Kidney (tissue), 14 donors: ENCODE results near the gene ZFPM1. TPM values are rescaled to one million over a fixed set of nuclear protein-coding genes. Genes with fewer than 3 reads are reported as not detected.
A peak's percentile ranks its signal among the peaks of the same experiment; 100 is the strongest.

Source experiments
- DNase-seq, 5 donors: peaks; one replicate each; pipeline ENCODE4 v3.0.0-alpha.2; 2013 to 2020
- FAIRE-seq: peaks from 2 replicates; lab custom pipeline; 2012; peaks lifted over from hg19 to GRCh38; lab: Jason Lieb, UNC
- H3K27ac ChIP-seq, 2 donors: one replicate each; pipeline ENCODE4 v1.7.0; 2013; ENCODE audit warnings: low read depth in 2 of 2, low read length in 2 of 2, inconsistent platforms in 1 of 2
- H3K27me3 ChIP-seq: one replicate; pipeline ENCODE4 v1.7.1; 2013; ENCODE audit warnings: low read length, inconsistent platforms; ENCODE audit not compliant: control insufficient read depth, insufficient read depth
- H3K36me3 ChIP-seq, 3 donors: one replicate each; pipeline versions ENCODE4 v1.7.0 to v1.7.1; 2013; ENCODE audit warnings: low read length in 3 of 3, control low read depth in 1 of 3, inconsistent platforms in 1 of 3; ENCODE audit not compliant: insufficient read depth in 3 of 3, control insufficient read depth in 2 of 3
- H3K4me1 ChIP-seq, 3 donors: one replicate each; pipeline versions ENCODE4 v1.7.0 to v1.7.1; 2013; ENCODE audit warnings: low read length in 3 of 3, inconsistent platforms in 1 of 3, low read depth in 1 of 3; ENCODE audit not compliant: control insufficient read depth in 2 of 3, insufficient read depth in 2 of 3
- H3K4me3 ChIP-seq, 3 donors: one replicate each; pipeline versions ENCODE4 v1.7.0 to v1.8.1; 2013; ENCODE audit warnings: low read length in 3 of 3, control low read depth in 1 of 3, inconsistent platforms in 1 of 3
- H3K9ac ChIP-seq, 3 donors: one replicate each; pipeline versions ENCODE4 v1.7.0 to v1.7.1; 2013; ENCODE audit warnings: low read length in 3 of 3, control low read depth in 1 of 3, inconsistent platforms in 1 of 3
- H3K9me3 ChIP-seq, 3 donors: one replicate each; pipeline versions ENCODE4 v1.7.0 to v1.7.1; 2013; ENCODE audit warnings: low read length in 3 of 3, control low read depth in 1 of 3, inconsistent platforms in 1 of 3; ENCODE audit not compliant: control insufficient read depth in 2 of 3, insufficient read depth in 1 of 3
- intact Hi-C: fragments of 100-400 bp; cut with DNase I; formaldehyde crosslinking; loops from one replicate; pipeline ENCODE4 v1.11.1; 2022
- polyA plus RNA-seq: library from polyadenylated mRNA; stranded (reverse); fragments of 350-450 nt; fragmentation: Illumina TruSeq; extraction: RNeasy Lipid Tissue Mini Kit (QIAGEN cat#74804); gene quantifications from one replicate; pipeline ENCODE4 v1.2.3, GENCODE V29; 2014; ENCODE audit warnings: low read depth, low replicate concordance; ENCODE audit not compliant: insufficient read depth
- total RNA-seq: library from RNA; stranded (reverse); fragmentation: NEBNext Ultra II Directional; extraction: Animal tissue kit (Norgen Biotek cat#: 25700); gene quantifications from one replicate; pipeline ENCODE4 v1.2.1, GENCODE V29; 2021
- TF ChIP-seq, protein P1 (sequence below): IDR thresholded peaks from 3 replicates; pipeline ENCODE4 v1.5.1; 2012; ENCODE audit warnings: mild to moderate bottlenecking, moderate library complexity, borderline replicate concordance; ENCODE audit not compliant: insufficient read depth; ENCODE audit errors: extremely low read depth
- donor health status: control.
- donor health status: control.
- donor health status: control.
- donor health status: control.
- donor health status: control.
- donor health status: DM: yes; HTN: yes; CAD: no.
- donor health status: Normal renal cell carcinoma (clear cell type).

Gene ZFPM1
- total and polyA plus RNA-seq, 2 donors from 2014 or later = 1.9 to 9.2 TPM

DNA sequence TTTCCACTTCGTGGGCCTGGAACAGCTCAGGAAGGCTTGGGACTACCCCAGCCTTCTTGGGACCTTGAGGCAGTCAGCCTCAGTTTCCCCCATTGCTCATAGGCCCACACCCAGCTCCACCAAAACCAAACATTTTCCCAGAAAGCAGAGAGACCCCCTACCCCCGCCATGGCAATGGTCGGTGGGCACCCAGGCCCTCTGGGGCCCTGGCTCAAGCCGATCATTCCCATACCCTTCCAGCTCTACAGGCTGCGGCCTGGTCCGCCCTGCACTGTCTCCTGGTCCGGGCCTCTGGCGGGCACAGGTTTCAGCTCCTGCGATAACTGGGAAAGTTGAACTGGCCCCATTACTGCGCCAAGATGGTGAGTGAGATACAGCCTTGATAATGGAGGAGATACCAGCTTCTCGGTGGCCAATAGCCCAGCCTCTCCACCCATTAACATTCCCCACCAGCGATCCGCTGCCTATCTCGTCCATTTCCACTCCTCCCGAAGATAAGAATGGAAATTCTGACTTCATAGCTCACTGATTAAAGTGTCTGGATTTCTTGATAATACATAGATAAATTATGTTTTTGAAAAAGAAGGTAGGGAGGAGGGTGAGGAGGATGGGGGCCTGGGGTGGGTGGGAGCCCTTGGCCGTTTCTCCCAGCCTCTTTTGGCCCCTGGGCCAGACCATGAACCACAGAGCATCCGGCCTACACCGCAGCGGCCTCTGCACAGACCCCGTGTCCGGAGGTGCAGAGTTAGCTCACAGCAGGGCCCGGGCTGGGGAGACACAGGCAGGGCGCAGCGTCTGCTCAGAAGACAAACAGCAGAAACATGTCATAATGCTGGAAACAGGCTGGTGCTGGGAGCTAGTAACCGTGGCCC is 11.6 kb downstream of the ZFPM1 start:
- Histone ChIP-seq H3K4me1 (peaks cover 0 to 3% (median 0%) of the 10 kb centered on the region in 3 donors), H3K27ac (no peak overlapping the region), H3K9me3 (no peaks in the 10 kb centered on the region), H3K4me3 (no peak overlapping the region), H3K36me3 (no peaks in the 10 kb centered on the region), H3K27me3 (no peaks in the 10 kb centered on the region), H3K9ac (no peak overlapping the region)
- TF ChIP-seq, protein P1, sequence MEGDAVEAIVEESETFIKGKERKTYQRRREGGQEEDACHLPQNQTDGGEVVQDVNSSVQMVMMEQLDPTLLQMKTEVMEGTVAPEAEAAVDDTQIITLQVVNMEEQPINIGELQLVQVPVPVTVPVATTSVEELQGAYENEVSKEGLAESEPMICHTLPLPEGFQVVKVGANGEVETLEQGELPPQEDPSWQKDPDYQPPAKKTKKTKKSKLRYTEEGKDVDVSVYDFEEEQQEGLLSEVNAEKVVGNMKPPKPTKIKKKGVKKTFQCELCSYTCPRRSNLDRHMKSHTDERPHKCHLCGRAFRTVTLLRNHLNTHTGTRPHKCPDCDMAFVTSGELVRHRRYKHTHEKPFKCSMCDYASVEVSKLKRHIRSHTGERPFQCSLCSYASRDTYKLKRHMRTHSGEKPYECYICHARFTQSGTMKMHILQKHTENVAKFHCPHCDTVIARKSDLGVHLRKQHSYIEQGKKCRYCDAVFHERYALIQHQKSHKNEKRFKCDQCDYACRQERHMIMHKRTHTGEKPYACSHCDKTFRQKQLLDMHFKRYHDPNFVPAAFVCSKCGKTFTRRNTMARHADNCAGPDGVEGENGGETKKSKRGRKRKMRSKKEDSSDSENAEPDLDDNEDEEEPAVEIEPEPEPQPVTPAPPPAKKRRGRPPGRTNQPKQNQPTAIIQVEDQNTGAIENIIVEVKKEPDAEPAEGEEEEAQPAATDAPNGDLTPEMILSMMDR = no peak
- intact Hi-C loops = no loop called here
- FAIRE-seq (no peak), DNase-seq (no peak)

GRCh38 chr16:88465387-88465983 is 12.4 kb downstream of the ZFPM1 start:
- FAIRE-seq = no peak
- TF ChIP-seq, protein P1 = no peak
- Histone ChIP-seq H3K27me3 (no peaks in the 10 kb centered on the region), H3K9me3 (no peaks in the 10 kb centered on the region), H3K4me1 (peaks cover 0 to 3% (median 0%) of the 10 kb centered on the region in 3 donors), H3K9ac (no peak overlapping the region), H3K27ac (no peak overlapping the region), H3K36me3 (no peaks in the 10 kb centered on the region), H3K4me3 (no peak overlapping the region)
- intact Hi-C loops = no loop called here
- no peak for DNase-seq

GRCh38 chr16:88466175-88466862 is 13.2 kb downstream of the ZFPM1 start:
- H3K4me1 ChIP-seq = peaks cover 0 to 3% (median 0%) of the 10 kb centered on the region in 3 donors
- peak in 1 of 5 donors; percentile 24 for DNase-seq
- H3K27me3 ChIP-seq = no peaks in the 10 kb centered on the region
- intact Hi-C loops = no loop called here
- H3K9me3 ChIP-seq = no peaks in the 10 kb centered on the region
- FAIRE-seq = no peak
- TF ChIP-seq, protein P1 = no peak
- H3K36me3 ChIP-seq = no peaks in the 10 kb centered on the region
- no peak overlapping the region for H3K27ac ChIP-seq
- no peak overlapping the region for H3K4me3 ChIP-seq
- no peak overlapping the region for H3K9ac ChIP-seq
